CD8-positive, alpha-beta memory T cell (primary cell): ENCODE data around the gene NAE1. TPM values are rescaled to one million over a fixed set of nuclear protein-coding genes. Genes with fewer than 3 reads are reported as not detected.

ENCODE experiments used
- CTCF ChIA-PET: fragments of 350-600 bp; sonication (Branson Sonifier 250); formaldehyde crosslinking; loops from one replicate; lab custom pipeline; 2021; ENCODE audit warnings: antibody characterized with exemption; lab: Charles Lee
- POLR2A ChIA-PET: fragments of 350-600 bp; sonication (Branson Sonifier 250); formaldehyde crosslinking; loops from one replicate; lab custom pipeline; 2021; ENCODE audit warnings: antibody characterized with exemption; lab: Charles Lee
- DNase-seq, 5 donors: peaks; one replicate each; pipeline versions ENCODE4 v3.0.0 to v3.0.0-alpha.2; 2020 to 2022; ENCODE audit warnings: mixed read lengths in 1 of 5
- H3K27ac ChIP-seq: one replicate; pipeline ENCODE4 v1.7.0; 2013; ENCODE audit warnings: low read depth, mild to moderate bottlenecking, low read length, moderate library complexity
- H3K27me3 ChIP-seq: 2 replicates; pipeline ENCODE4 v1.7.0; 2013; ENCODE audit warnings: low read length, mild to moderate bottlenecking; ENCODE audit not compliant: insufficient read depth, poor library complexity, severe bottlenecking
- H3K36me3 ChIP-seq: 2 replicates; pipeline ENCODE4 v1.7.0; 2013; ENCODE audit warnings: mild to moderate bottlenecking, low read length, moderate library complexity; ENCODE audit not compliant: insufficient read depth
- H3K4me1 ChIP-seq: 2 replicates; pipeline ENCODE4 v1.7.0; 2013; ENCODE audit warnings: mild to moderate bottlenecking, low read length, moderate library complexity; ENCODE audit not compliant: insufficient read depth
- H3K4me3 ChIP-seq: 2 replicates; pipeline ENCODE4 v1.7.0; 2013; ENCODE audit warnings: mild to moderate bottlenecking, low read length
- H3K9me3 ChIP-seq: 2 replicates; pipeline ENCODE4 v1.7.0; 2013; ENCODE audit warnings: mild to moderate bottlenecking, low read length
- H3K27ac Mint-ChIP-seq, 8 donors: one replicate each; pipeline ENCODE4 v1.8.0; 2020 to 2021; ENCODE audit warnings: mixed read lengths in 8 of 8, mild to moderate bottlenecking in 6 of 8, inconsistent platforms in 3 of 8, moderate library complexity in 3 of 8
- H3K27me3 Mint-ChIP-seq, 2 donors: one replicate each; pipeline ENCODE4 v1.8.0; 2020 to 2021; ENCODE audit warnings: mixed read lengths in 2 of 2, mild to moderate bottlenecking in 1 of 2, moderate library complexity in 1 of 2
- H3K36me3 Mint-ChIP-seq, 3 donors: one replicate each; pipeline ENCODE4 v1.8.0; 2020 to 2021; ENCODE audit warnings: mixed read lengths in 3 of 3, inconsistent platforms in 1 of 3, mild to moderate bottlenecking in 1 of 3
- H3K4me1 Mint-ChIP-seq, 3 donors: one replicate each; pipeline ENCODE4 v1.8.0; 2020 to 2021; ENCODE audit warnings: mixed read lengths in 3 of 3, inconsistent platforms in 1 of 3, mild to moderate bottlenecking in 1 of 3
- H3K4me3 Mint-ChIP-seq, 7 donors: one replicate each; pipeline ENCODE4 v1.8.0; 2020 to 2021; ENCODE audit warnings: mixed read lengths in 7 of 7, mild to moderate bottlenecking in 6 of 7, moderate library complexity in 4 of 7, inconsistent platforms in 2 of 7
- H3K9me3 Mint-ChIP-seq, 5 donors: one replicate each; pipeline ENCODE4 v1.8.0; 2020 to 2022; ENCODE audit warnings: mixed read lengths in 5 of 5, mild to moderate bottlenecking in 3 of 5, moderate library complexity in 2 of 5, inconsistent platforms in 1 of 5
- polyA plus RNA-seq: library from polyadenylated mRNA; unstranded; fragments of 300-500 nt; fragmentation: Illumina TruSeq; gene quantifications from one replicate; pipeline ENCODE4 v1.2.3, GENCODE V29; 2021
- total RNA-seq, 2 experiments: library from RNA; stranded (reverse); gene quantifications; one replicate each; pipeline ENCODE4 v1.2.3, GENCODE V29; 2021

NAE1 gene
- total and polyA plus RNA-seq, 3 experiments from 2014 or later, result 76.6 to 110 (median 105) TPM

- Histone ChIP-seq H3K27me3 (peaks cover 13% of the 10 kb centered on the region), H3K4me3 (no peak overlapping the region), H3K9me3 (no peaks in the 10 kb centered on the region), H3K4me1 (no peaks in the 10 kb centered on the region), H3K27ac (no peak overlapping the region), H3K36me3 (no peaks in the 10 kb centered on the region)
- Mint-ChIP-seq H3K27ac (no peak overlapping the region), H3K27me3 (peaks cover 19 to 22% of the 10 kb centered on the region in 2 donors), H3K4me1 (peaks cover under 1 to 9% (median under 1%) of the 10 kb centered on the region in 3 donors), H3K9me3 (no peaks in the 10 kb centered on the region), H3K4me3 (no peak overlapping the region), H3K36me3 (no peaks in the 10 kb centered on the region)
- CTCF ChIA-PET, result interaction anchor here (1.1 to 2.5 kb wide), 2 partner anchors 18 to 19 kb away, joined by 3 to 14 read pairs; partner anchors contain the start of gene NAE1
- DNase-seq, result no peak
- POLR2A ChIA-PET, result no interaction called here
Measured at GRCh38 chr16:66849021-66849420, 18.2 kb upstream of the NAE1 start.

GRCh38 chr16:66848172-66848571 is 17.4 kb upstream of the NAE1 start:
- Histone ChIP-seq H3K4me1 (no peaks in the 10 kb centered on the region), H3K9me3 (no peaks in the 10 kb centered on the region), H3K36me3 (no peaks in the 10 kb centered on the region), H3K27me3 (peaks cover 15% of the 10 kb centered on the region), H3K4me3 (no peak overlapping the region), H3K27ac (no peak overlapping the region)
- POLR2A ChIA-PET, result no interaction called here
- Mint-ChIP-seq H3K4me3 (no peak overlapping the region), H3K27me3 (peaks cover 28 to 30% of the 10 kb centered on the region in 2 donors), H3K9me3 (no peaks in the 10 kb centered on the region), H3K27ac (no peak overlapping the region), H3K4me1 (peaks cover 3 to 16% (median 5%) of the 10 kb centered on the region in 3 donors), H3K36me3 (no peaks in the 10 kb centered on the region)
- no peak for DNase-seq
- CTCF ChIA-PET, result interaction anchor here (1.1 to 2.5 kb wide), 3 partner anchors 17 to 21 kb away, joined by 3 to 14 read pairs (median 4); partner anchors contain the start of gene NAE1

GRCh38 chr16:66847533-66848067 is 16.8 kb upstream of the NAE1 start:
- Mint-ChIP-seq H3K9me3 (no peaks in the 10 kb centered on the region), H3K27me3 (peaks cover 33 to 36% of the 10 kb centered on the region in 2 donors), H3K4me1 (peaks cover 3 to 16% (median 5%) of the 10 kb centered on the region in 3 donors), H3K4me3 (no peak overlapping the region), H3K36me3 (no peaks in the 10 kb centered on the region), H3K27ac (no peak overlapping the region)
- ChIA-PET POLR2A (no interaction called here), CTCF (interaction anchor here (1.1 to 2.5 kb wide), 5 partner anchors 16 to 22 kb away, joined by 3 to 14 read pairs (median 4); partner anchors contain the start of gene NAE1)
- Histone ChIP-seq H3K27ac (no peak overlapping the region), H3K4me3 (no peak overlapping the region), H3K36me3 (no peaks in the 10 kb centered on the region), H3K4me1 (no peaks in the 10 kb centered on the region), H3K9me3 (no peaks in the 10 kb centered on the region), H3K27me3 (peaks cover 15% of the 10 kb centered on the region)
- no peak for DNase-seq

GRCh38 chr16:66846831-66847230 is 16.1 kb upstream of the NAE1 start:
- peaks cover 37 to 39% of the 10 kb centered on the region in 2 donors for H3K27me3 Mint-ChIP-seq
- no peaks in the 10 kb centered on the region for H3K9me3 ChIP-seq
- POLR2A ChIA-PET, result no interaction called here

GRCh38 chr16:66846266-66846665 is 15.5 kb upstream of the NAE1 start:
- Histone ChIP-seq H3K4me3 (no peak overlapping the region), H3K27ac (no peak overlapping the region), H3K27me3 (peaks cover 15% of the 10 kb centered on the region), H3K4me1 (no peaks in the 10 kb centered on the region), H3K9me3 (no peaks in the 10 kb centered on the region), H3K36me3 (no peaks in the 10 kb centered on the region)
- peaks cover 3 to 16% (median 5%) of the 10 kb centered on the region in 3 donors for H3K4me1 Mint-ChIP-seq
- H3K36me3 Mint-ChIP-seq, result no peaks in the 10 kb centered on the region
- peak overlapping the region in 3 of 7 donors; percentile 9 to 29 (median 24) for H3K4me3 Mint-ChIP-seq
- H3K9me3 Mint-ChIP-seq, result no peaks in the 10 kb centered on the region
- H3K27me3 Mint-ChIP-seq, result peaks cover 39 to 43% of the 10 kb centered on the region in 2 donors
- H3K27ac Mint-ChIP-seq, result peak overlapping the region in 2 of 8 donors; percentile 0 to 77
- ChIA-PET CTCF (interaction anchor here (1.2 to 1.8 kb wide), 3 partner anchors 16 to 23 kb away, joined by 3 to 7 read pairs (median 5); partner anchors contain the start of gene NAE1), POLR2A (no interaction called here)
- no peak for DNase-seq

More at GRCh38 chr16:66846831-66847230, 16.1 kb upstream of the NAE1 start:
- CTCF ChIA-PET, result interaction anchor here (1.2 to 1.5 kb wide), 2 partner anchors 16 to 22 kb away, joined by 3 to 7 read pairs; partner anchors contain the start of gene NAE1
- Mint-ChIP-seq H3K36me3 (no peaks in the 10 kb centered on the region), H3K4me1 (peaks cover 3 to 16% (median 5%) of the 10 kb centered on the region in 3 donors), H3K4me3 (no peak overlapping the region), H3K27ac (no peak overlapping the region), H3K9me3 (no peaks in the 10 kb centered on the region)
- no peak overlapping the region for H3K4me3 ChIP-seq
- no peaks in the 10 kb centered on the region for H3K4me1 ChIP-seq
- H3K27ac ChIP-seq, result no peak overlapping the region
- H3K27me3 ChIP-seq, result peaks cover 15% of the 10 kb centered on the region
- H3K36me3 ChIP-seq, result no peaks in the 10 kb centered on the region
- no peak for DNase-seq

GRCh38 chr16:66845791-66846221 is 15.0 kb upstream of the NAE1 start:
- H3K4me3 ChIP-seq, result no peak overlapping the region
- no peaks in the 10 kb centered on the region for H3K36me3 ChIP-seq
- peaks cover 15% of the 10 kb centered on the region for H3K27me3 ChIP-seq
- ChIA-PET POLR2A (interaction anchor here (0.5 kb wide), 1 partner anchor 1399 kb away, joined by 3 read pairs; the partner anchor contains the start of gene PLA2G15), CTCF (interaction anchor here (1.5 to 1.8 kb wide), 2 partner anchors 15 to 22 kb away, joined by 5 to 7 read pairs; partner anchors contain the start of gene NAE1)
- no peak for DNase-seq
- H3K9me3 ChIP-seq, result no peaks in the 10 kb centered on the region
- Mint-ChIP-seq H3K27ac (peak overlapping the region in 2 of 8 donors; percentile 0 to 77), H3K4me3 (peak overlapping the region in 3 of 7 donors; percentile 9 to 29 (median 24)), H3K9me3 (no peaks in the 10 kb centered on the region), H3K4me1 (peaks cover 3 to 16% (median 5%) of the 10 kb centered on the region in 3 donors), H3K27me3 (peaks cover 39 to 43% of the 10 kb centered on the region in 2 donors), H3K36me3 (no peaks in the 10 kb centered on the region)
- H3K27ac ChIP-seq, result no peak overlapping the region
- no peaks in the 10 kb centered on the region for H3K4me1 ChIP-seq

GRCh38 chr16:66845080-66845410 is 14.3 kb upstream of the NAE1 start:
- ChIA-PET CTCF (interaction anchor here (1.8 kb wide), 1 partner anchor 23 kb away, joined by 5 read pairs; no protein-coding TSS in a partner anchor), POLR2A (no interaction called here)
- Histone ChIP-seq H3K4me1 (no peaks in the 10 kb centered on the region), H3K27me3 (peaks cover 15% of the 10 kb centered on the region), H3K9me3 (no peaks in the 10 kb centered on the region), H3K4me3 (no peak overlapping the region), H3K36me3 (no peaks in the 10 kb centered on the region), H3K27ac (no peak overlapping the region)
- peak overlapping the region in 3 of 7 donors; percentile 13 to 65 (median 25) for H3K4me3 Mint-ChIP-seq
- H3K27ac Mint-ChIP-seq, result no peak overlapping the region
- H3K4me1 Mint-ChIP-seq, result peaks cover 3 to 16% (median 5%) of the 10 kb centered on the region in 3 donors
- H3K36me3 Mint-ChIP-seq, result no peaks in the 10 kb centered on the region
- peaks cover 39 to 45% of the 10 kb centered on the region in 2 donors for H3K27me3 Mint-ChIP-seq
- no peaks in the 10 kb centered on the region for H3K9me3 Mint-ChIP-seq
- DNase-seq, result no peak
